Adrenal gland (tissue), 12 donors: ENCODE data around the gene DNAJC22. TPM values are rescaled to one million over a fixed set of nuclear protein-coding genes. Genes with fewer than 3 reads are reported as not detected.
A peak's percentile ranks its signal among the peaks of the same experiment; 100 is the strongest.

ENCODE experiments used
- DNase-seq, 7 donors: peaks; one replicate each; pipeline ENCODE4 v3.0.0-alpha.2; 2019 to 2020
- H3K27ac ChIP-seq, 5 donors: fragments of 200-600 bp; sonication (generic) in 4 of 5; 1 replicate in 3 of 5; 2 replicates in 2 of 5; pipeline versions ENCODE4 v1.5.1 to v1.8.0; 2016 to 2020; ENCODE audit warnings: mild to moderate bottlenecking in 1 of 5
- H3K27me3 ChIP-seq: fragments of 200-600 bp; 2 replicates; pipeline ENCODE4 v1.8.0; 2021
- H3K36me3 ChIP-seq, 2 donors: fragments of 200-600 bp; replicated peaks in 1 of 2; 1 replicate in 1 of 2; 2 replicates in 1 of 2; pipeline versions ENCODE4 v1.5.1 to v1.8.0; 2018 to 2022
- H3K4me1 ChIP-seq, 2 donors: fragments of 200-600 bp; replicated peaks in 1 of 2; 1 replicate in 1 of 2; 2 replicates in 1 of 2; pipeline versions ENCODE4 v1.5.1 to v1.8.0; 2018 to 2021
- H3K4me3 ChIP-seq, 4 donors: fragments of 200-600 bp; sonication (generic) in 3 of 4; one replicate each; pipeline ENCODE4 v1.5.1; 2016 to 2018
- H3K9me3 ChIP-seq, 3 donors: fragments of 200-600 bp; sonication (generic) in 1 of 3; replicated peaks in 1 of 3; 1 replicate in 2 of 3; 2 replicates in 1 of 3; pipeline versions ENCODE4 v1.5.1 to v1.8.0; 2016 to 2021
- POLR2A ChIP-seq, 2 donors: fragments of 450-650 bp; IDR thresholded peaks; one replicate each; pipeline ENCODE4 v1.6.1; 2017; ENCODE audit warnings: antibody characterized with exemption in 2 of 2, mild to moderate bottlenecking in 2 of 2, moderate library complexity in 1 of 2
- WGBS, 4 donors: extraction: QIAGEN DNeasy Blood & Tissue Kit in 2 of 4; methylation state at CpG; one replicate each; pipeline versions ENCODE4 v1.1.5 to v1.1.7; 2013 to 2017; 5-methylcytosine and 5-hydroxymethylcytosine counted together
- intact Hi-C, 2 donors: fragments of 100-400 bp; cut with DNase I; formaldehyde crosslinking; loops; one replicate each; pipeline versions ENCODE4 v1.14.1 to v1.15.0; 2022 to 2023
- polyA plus RNA-seq, 3 donors: library from polyadenylated mRNA; stranded (reverse); fragments of 200-250 nt in 2 of 3; fragments of 350-450 nt in 1 of 3; fragmentation: Illumina TruSeq in 1 of 3; extraction: RNeasy Lipid Tissue Mini Kit (QIAGEN cat#74804) in 1 of 3; gene quantifications; one replicate each; pipeline ENCODE4 v1.2.3, GENCODE V29; 2013 to 2014
- total RNA-seq, 9 donors: library from RNA; depleted of rRNA in 4 of 9; stranded (reverse); fragments of >200 nt in 4 of 9; fragments of 120-200 nt in 1 of 9; fragmentation: NEBNext Ultra II Directional in 1 of 9; extraction: Animal tissue kit (Norgen Biotek cat#: 25700) in 1 of 9; gene quantifications; one replicate each; pipeline versions ENCODE4 v1.1.0 to v1.2.4, GENCODE V29; 2013 to 2023
- TF ChIP-seq, protein P1 (sequence below), 6 experiments: fragments of 450-650 bp in 4 of 6; fragments of 200-600 bp in 2 of 6; sonication (generic) in 1 of 6; IDR thresholded peaks; 1 replicate in 5 of 6; 2 replicates in 1 of 6; pipeline versions ENCODE4 v1.5.1 to v1.8.0; 2016 to 2021; ENCODE audit warnings: antibody characterized with exemption in 6 of 6, mild to moderate bottlenecking in 2 of 6, moderate library complexity in 1 of 6
- donor health status: healthy with polysubstance abuse.
- donor health status: Bipolar disorder and iron deficiency.
- donor health status: DM: yes; HTN: yes; CAD: no.
- donor health status: DM: no; HTN: no; CAD: no.
- donor health status: DM: no; HTN: no; CAD: no.
- donor health status: DM: yes; HTN: yes; CAD: no.

DNAJC22 gene
- total and polyA plus RNA-seq, 12 donors: 0.40 to 2.9 (median 0.65) TPM

DNA sequence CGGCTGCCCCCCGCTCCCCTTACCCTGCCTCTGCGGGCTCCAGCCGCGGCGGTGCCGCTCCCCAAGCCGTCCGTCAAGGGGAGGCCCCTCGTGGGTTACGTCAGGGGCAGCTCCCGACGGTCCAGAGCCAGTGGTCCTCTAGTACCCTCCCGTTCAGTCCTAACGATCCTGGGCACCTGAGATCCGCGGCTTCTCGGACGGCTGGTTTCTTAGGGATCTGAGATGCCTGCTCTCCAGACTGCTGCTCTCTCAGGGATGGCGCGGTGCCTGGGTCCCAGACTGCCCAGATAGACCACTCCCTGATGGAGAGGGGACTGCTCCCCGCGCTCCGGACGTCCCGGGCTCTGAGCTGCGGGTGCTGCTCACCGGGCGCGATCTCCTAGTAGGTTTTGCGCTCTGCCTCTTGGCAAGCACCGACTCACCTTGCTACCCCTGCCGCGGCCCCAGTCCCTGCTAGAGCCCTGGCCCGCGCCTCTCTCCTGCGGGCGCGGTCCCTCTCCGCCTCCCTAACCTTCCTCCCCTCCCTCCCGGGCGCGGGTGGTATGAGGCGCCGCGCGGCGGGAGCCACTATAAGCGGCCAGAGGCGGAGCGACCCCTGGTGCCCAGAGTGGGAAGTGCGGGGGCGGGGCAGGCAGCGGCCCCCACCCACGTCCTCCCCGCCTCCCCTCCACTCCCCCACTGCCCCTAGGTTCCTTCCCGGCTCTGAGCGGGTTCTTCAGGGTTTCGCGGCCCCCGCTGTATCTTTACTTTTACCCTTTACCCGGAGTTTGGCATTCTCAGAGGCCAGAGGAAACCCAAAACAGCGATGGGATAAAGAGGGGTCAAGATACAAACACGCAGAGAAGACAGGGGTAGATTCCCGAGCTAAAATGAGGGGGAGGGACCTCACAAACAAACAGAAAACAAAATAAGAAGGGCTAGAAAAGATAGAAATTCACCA lies 9.8 kb upstream of the DNAJC22 start, which contains the start of gene C1QL4:
TSS of gene C1QL4 (minus strand) at position 544 of the 940 bp plus-strand sequence. CDS start 711 bp downstream, outside the sequence.
- no peak for TF ChIP-seq POLR2A (IDR thresholded peaks at IDR 0.05)
- TF ChIP-seq, protein P1, sequence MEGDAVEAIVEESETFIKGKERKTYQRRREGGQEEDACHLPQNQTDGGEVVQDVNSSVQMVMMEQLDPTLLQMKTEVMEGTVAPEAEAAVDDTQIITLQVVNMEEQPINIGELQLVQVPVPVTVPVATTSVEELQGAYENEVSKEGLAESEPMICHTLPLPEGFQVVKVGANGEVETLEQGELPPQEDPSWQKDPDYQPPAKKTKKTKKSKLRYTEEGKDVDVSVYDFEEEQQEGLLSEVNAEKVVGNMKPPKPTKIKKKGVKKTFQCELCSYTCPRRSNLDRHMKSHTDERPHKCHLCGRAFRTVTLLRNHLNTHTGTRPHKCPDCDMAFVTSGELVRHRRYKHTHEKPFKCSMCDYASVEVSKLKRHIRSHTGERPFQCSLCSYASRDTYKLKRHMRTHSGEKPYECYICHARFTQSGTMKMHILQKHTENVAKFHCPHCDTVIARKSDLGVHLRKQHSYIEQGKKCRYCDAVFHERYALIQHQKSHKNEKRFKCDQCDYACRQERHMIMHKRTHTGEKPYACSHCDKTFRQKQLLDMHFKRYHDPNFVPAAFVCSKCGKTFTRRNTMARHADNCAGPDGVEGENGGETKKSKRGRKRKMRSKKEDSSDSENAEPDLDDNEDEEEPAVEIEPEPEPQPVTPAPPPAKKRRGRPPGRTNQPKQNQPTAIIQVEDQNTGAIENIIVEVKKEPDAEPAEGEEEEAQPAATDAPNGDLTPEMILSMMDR (IDR thresholded peaks at IDR 0.05): peak; percentile 53 to 98 (median 70)
- Histone ChIP-seq H3K27ac (no peak within 1 kb of the TSS), H3K4me3 (peak within 1 kb of the TSS in 1 of 4 donors; percentile 40), H3K9me3 (no peaks in the 10 kb centered on the region), H3K4me1 (peaks cover 5 to 13% of the 10 kb centered on the region in 2 donors), H3K36me3 (no peaks in the 10 kb centered on the region), H3K27me3 (peaks cover 34% of the 10 kb centered on the region)
- 1 to 7% (median 3%) methylated on average over 13 to 65 of the region's 65 CpGs for WGBS, 4 donors
- DNase-seq: peak; percentile 72 to 88 (median 82)
- intact Hi-C loops: no loop called here

DNA sequence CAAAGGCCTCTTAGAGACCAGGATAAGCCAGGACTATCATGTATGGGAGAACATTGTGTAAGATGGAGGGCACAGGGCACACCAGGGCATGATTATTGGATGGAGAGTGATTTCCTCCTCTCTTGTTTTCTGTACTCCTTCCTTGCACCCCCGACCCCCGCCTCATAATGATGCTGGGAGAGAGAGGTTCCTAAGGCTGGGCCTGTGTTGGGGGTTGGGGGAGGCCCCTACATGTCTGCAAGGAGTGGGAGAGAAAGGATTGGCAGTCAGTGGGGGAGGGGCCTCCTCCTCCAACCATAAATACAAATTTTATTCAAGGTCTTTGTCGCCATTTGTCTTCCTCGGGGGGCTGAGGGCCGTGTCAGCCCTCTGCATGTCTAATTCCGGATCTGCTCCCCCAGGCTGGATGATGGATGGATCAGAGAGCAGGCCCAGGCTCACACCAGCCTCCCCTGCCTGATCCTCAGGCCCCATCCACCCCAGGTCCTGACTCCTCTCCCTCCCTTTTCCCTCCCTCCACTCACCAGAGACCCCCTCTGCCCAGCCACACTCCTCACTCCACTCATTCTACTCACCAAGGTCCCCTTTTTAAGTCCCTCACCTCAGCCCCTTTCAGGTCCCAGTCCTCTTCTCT lies 7.7 kb upstream of the DNAJC22 start:
- no peak for TF ChIP-seq POLR2A (IDR thresholded peaks at IDR 0.05)
- TF ChIP-seq, protein P1 (IDR thresholded peaks at IDR 0.05): no peak
- Histone ChIP-seq H3K4me3 (no peak overlapping the region), H3K27ac (no peak overlapping the region), H3K36me3 (no peaks in the 10 kb centered on the region), H3K9me3 (no peaks in the 10 kb centered on the region), H3K27me3 (peaks cover 29% of the 10 kb centered on the region), H3K4me1 (peaks cover 14 to 30% of the 10 kb centered on the region in 2 donors)
- 54 to 68% (median 62%) methylated on average over 6 of the region's 6 CpGs for WGBS, 4 donors
- intact Hi-C loops: no loop called here
- DNase-seq: peak in 1 of 7 donors; percentile 16

DNA sequence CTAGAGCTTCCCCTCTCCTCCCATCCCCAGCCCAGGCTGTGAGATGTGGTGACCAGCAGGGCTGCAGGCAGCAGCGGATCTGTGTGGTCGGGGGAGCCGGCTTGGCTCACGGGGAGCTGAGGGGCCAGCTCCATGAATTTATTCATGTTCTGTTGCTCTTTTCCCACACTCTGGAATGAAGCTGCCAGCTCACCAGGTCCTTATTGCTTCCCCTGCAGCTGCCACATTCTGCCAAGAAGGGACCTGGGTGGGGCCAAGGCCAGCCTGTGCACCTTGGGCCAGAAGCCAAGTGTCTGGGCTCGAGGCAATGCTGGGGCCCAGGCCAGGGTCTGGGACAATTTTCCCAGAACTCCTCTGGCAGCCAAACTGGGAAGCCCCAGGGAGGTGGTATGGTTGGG lies 7.2 kb upstream of the DNAJC22 start:
- peak in 4 of 7 donors; percentile 30 to 60 (median 48) for DNase-seq
- 32 to 47% (median 34%) methylated on average over 5 of the region's 5 CpGs for WGBS, 4 donors

More for the DNA sequence above, 7.2 kb upstream of the DNAJC22 start:
- no peaks in the 10 kb centered on the region for H3K36me3 ChIP-seq
- intact Hi-C loops: no loop called here
- peaks cover 14 to 32% of the 10 kb centered on the region in 2 donors for H3K4me1 ChIP-seq
- no peak overlapping the region for H3K27ac ChIP-seq
- no peak overlapping the region for H3K4me3 ChIP-seq
- peaks cover 24% of the 10 kb centered on the region for H3K27me3 ChIP-seq
- no peaks in the 10 kb centered on the region for H3K9me3 ChIP-seq
- TF ChIP-seq, protein P1 (IDR thresholded peaks at IDR 0.05): no peak
- no peak for TF ChIP-seq POLR2A (IDR thresholded peaks at IDR 0.05)
